ENCODE measurements around the gene BORCS6. TPM values are rescaled to one million over a fixed set of nuclear protein-coding genes. Genes with fewer than 3 reads are reported as not detected.

BORCS6 gene
- total and polyA plus RNA-seq, 3 donors from 2014 or later: 8.5 to 10.4 (median 8.7) TPM

DNA sequence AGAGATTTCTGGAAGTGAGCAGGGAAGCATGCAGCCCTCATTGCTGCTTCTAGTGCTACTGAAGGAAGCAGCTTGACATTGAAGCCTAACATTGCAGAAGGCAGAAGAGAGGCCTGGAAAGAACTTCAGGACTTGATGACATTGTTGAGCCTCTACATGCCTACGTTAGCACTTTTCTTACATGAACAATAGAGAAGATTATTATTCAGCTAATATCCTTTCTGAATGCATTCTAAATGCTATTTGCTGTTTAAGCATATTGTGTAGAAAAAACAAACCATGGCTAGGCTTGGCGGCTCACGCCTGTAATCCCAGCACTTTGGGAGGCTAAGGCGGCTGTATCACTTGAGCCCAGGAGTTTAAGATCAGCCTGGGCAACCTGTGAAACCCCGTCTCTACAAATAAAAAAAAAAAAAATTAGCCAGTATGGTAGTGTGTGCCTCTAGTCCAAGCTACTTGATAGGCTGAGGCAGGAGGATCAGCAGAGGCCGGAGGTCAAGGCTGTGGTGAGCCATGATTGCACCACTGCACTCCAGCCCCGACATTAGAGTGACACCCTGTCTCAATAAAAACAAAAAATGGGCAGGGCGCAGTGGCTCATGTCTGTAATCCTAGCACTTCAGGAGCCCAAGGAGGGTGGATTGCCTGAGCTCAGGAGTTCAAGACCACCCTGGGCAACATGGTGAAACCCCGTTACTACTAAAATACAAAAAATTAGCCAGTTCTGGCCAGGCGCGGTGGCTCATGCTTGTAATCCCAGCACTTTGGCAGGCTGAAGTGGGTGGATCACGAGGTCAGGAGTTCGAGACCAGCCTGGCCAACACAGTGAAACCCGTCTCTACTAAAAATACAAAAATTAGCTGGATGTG lies 22.6 kb upstream of the BORCS6 start:
- DNase-seq: no peak
- Histone ChIP-seq H3K4me1 (peaks cover 3% of the 10 kb centered on the region), H3K9me3 (no peaks in the 10 kb centered on the region), H3K27me3 (no peaks in the 10 kb centered on the region), H3K36me3 (ENCODE audit: low read depth, missing control alignments) (no peaks in the 10 kb centered on the region), H3K27ac (no peak overlapping the region), H3K4me3 (no peak overlapping the region)
- intact Hi-C loops (cut with DNase I; ENCODE audit: low total_unique reads): no loop called here
- TF ChIP-seq, protein P1, sequence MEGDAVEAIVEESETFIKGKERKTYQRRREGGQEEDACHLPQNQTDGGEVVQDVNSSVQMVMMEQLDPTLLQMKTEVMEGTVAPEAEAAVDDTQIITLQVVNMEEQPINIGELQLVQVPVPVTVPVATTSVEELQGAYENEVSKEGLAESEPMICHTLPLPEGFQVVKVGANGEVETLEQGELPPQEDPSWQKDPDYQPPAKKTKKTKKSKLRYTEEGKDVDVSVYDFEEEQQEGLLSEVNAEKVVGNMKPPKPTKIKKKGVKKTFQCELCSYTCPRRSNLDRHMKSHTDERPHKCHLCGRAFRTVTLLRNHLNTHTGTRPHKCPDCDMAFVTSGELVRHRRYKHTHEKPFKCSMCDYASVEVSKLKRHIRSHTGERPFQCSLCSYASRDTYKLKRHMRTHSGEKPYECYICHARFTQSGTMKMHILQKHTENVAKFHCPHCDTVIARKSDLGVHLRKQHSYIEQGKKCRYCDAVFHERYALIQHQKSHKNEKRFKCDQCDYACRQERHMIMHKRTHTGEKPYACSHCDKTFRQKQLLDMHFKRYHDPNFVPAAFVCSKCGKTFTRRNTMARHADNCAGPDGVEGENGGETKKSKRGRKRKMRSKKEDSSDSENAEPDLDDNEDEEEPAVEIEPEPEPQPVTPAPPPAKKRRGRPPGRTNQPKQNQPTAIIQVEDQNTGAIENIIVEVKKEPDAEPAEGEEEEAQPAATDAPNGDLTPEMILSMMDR (IDR thresholded peaks at IDR 0.05): no peak
- TF ChIP-seq POLR2A (IDR thresholded peaks at IDR 0.05): no peak
- 76 to 80% methylated on average over 14 of the region's 14 CpGs for WGBS, 2 donors

DNA sequence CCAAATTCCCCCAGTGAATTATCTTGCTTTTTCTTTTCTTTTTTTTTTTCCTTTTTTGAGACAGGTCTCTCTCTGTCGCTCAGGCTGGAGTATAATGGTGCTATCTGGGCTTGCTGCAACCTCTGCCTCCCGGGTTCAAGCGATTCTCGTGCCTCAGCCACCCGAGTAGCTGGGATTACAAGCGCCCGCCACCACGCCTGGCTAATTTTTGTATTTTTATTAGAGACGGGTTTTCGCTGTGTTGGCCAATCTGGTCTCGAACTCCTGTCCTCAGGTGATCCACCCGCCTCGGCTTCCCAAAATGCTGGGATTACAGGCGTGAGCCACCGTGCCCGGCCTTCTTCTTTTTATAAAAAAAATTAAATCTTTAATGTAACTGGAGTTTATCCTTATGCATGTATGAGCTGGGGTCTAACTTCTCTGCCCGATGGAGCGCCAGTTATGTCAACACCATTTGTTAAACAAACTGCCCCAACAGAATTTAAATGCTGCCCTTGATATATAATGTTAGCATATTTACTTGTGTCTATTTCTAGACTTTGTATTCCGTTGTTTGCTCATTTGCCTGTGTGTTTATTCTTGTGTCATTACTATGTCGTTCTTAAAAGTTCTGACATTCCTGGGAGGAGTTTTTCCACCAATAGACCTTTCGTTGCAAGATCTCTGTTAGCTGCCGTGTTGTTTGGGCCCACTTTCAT lies 20.9 kb upstream of the BORCS6 start:
- H3K9me3 ChIP-seq: no peaks in the 10 kb centered on the region
- no peak for DNase-seq
- H3K4me3 ChIP-seq: peak overlapping the region; percentile 47 to 59
- H3K36me3 ChIP-seq (ENCODE audit: low read depth, missing control alignments): no peaks in the 10 kb centered on the region
- TF ChIP-seq POLR2A (IDR thresholded peaks at IDR 0.05): no peak
- TF ChIP-seq, protein P1 (IDR thresholded peaks at IDR 0.05): no peak
- H3K27me3 ChIP-seq: no peaks in the 10 kb centered on the region
- intact Hi-C loops (cut with DNase I; ENCODE audit: low total_unique reads): no loop called here
- WGBS, 2 donors: 12 to 20% methylated on average over 22 of the region's 22 CpGs
- H3K27ac ChIP-seq: peak overlapping the region in 1 of 2 donors; percentile 84
- H3K4me1 ChIP-seq: peaks cover 3% of the 10 kb centered on the region

DNA sequence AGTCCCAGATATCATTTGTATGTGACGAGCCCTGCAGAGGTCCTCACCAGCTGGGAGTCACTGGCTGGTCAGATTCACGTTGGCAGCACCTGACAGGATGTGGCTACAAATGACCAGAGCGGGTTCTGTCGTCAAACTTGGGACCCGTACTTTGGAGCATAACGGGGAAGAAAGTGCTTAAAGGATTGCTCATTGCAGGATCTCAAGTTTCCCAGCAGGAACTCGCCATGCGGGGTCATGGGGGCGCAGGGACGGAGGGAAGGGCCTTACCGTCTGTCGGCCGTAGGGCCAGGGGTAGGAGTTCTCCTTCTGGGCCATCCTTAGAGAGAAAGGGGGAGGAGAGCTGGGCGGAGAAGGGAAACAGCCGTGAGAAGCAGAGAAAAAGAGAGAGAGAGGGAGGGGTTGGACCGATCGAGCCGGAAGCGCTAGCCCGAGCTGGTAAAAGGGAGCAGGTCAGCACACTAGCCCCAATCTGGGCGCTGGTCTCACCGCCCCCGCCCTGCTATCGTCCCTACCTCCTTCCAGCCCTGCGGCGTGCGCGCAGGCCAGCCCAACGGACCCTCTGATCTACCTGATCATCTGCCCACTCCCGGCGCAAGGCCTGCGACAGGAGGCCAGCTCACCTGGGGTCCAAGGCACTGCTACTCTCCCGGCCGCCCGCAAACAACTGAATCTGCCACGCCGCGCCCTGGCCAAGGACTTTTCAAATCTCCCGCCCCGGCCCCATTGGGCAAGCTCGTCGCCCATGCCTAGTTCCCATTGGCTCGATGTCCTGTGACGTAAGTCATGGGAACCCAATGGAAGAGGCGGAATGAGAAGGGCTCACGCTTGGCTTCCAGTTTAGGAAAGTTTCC lies 20.2 kb upstream of the BORCS6 start, which contains the start of gene AURKB:
AURKB (minus strand) TSS at position 669 of the 854 bp plus-strand sequence; CDS start at position 318, 351 bp downstream.
- intact Hi-C loops (cut with DNase I; ENCODE audit: low total_unique reads): no loop called here
- TF ChIP-seq, protein P1 (IDR thresholded peaks at IDR 0.05): no peak
- TF ChIP-seq POLR2A (IDR thresholded peaks at IDR 0.05): no peak
- Histone ChIP-seq H3K9me3 (no peaks in the 10 kb centered on the region), H3K27me3 (no peaks in the 10 kb centered on the region), H3K27ac (peak within 1 kb of the TSS in 1 of 2 donors; percentile 84), H3K36me3 (ENCODE audit: low read depth, missing control alignments) (no peaks in the 10 kb centered on the region), H3K4me3 (peak within 1 kb of the TSS; percentile 47 to 59), H3K4me1 (peaks cover 3% of the 10 kb centered on the region)
- DNase-seq: peak; percentile 99
- 2 to 4% methylated on average over 33 to 46 of the region's 46 CpGs for WGBS, 2 donors

DNA sequence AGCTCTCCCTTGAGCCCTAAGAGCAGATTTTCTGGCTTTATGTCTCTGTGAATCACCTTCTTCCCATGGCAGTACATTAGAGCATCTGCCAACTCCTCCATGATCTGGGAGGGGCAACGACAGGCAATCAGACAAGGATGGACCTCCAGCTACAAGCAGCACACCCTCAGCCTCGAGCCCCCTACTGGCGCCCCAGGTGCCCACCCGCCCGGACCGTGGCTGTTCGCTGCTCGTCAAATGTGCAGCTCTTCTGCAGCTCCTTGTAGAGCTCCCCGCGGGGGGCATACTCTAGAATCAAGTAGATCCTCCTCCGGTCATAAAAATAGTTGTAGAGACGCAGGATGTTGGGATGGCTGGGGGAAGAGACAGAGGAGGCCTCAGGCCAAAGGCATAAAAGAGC lies 16.6 kb upstream of the BORCS6 start:
- Histone ChIP-seq H3K4me1 (peaks cover 3% of the 10 kb centered on the region), H3K27ac (no peak overlapping the region), H3K27me3 (no peaks in the 10 kb centered on the region), H3K9me3 (no peaks in the 10 kb centered on the region), H3K4me3 (no peak overlapping the region), H3K36me3 (ENCODE audit: low read depth, missing control alignments) (no peaks in the 10 kb centered on the region)
- TF ChIP-seq POLR2A (IDR thresholded peaks at IDR 0.05): no peak
- TF ChIP-seq, protein P1 (IDR thresholded peaks at IDR 0.05): no peak
- DNase-seq: no peak
- intact Hi-C loops (cut with DNase I; ENCODE audit: low total_unique reads): no loop called here
- 88 to 90% methylated on average over 8 to 12 of the region's 12 CpGs for WGBS, 2 donors
